GM23338 (cell line): ENCODE data around the gene MAD1L1. TPM values are rescaled to one million over a fixed set of nuclear protein-coding genes. Genes with fewer than 3 reads are reported as not detected.

Experiments
- ATAC-seq: fragments of 200-7000 bp; cut with Tn5 transposase; 3 replicates; pipeline ENCODE4 v1.9.1; 2020
- DNase-seq: peaks from one replicate; pipeline ENCODE4 v3.0.0-alpha.2; 2015; ENCODE audit warnings: low spot score
- H2AFZ ChIP-seq: fragments of 200-600 bp; sonication (generic); 2 replicates; pipeline ENCODE4 v1.8.0; 2016; ENCODE audit warnings: antibody characterized with exemption, mild to moderate bottlenecking, moderate library complexity
- H3F3A ChIP-seq: fragments of 200-600 bp; sonication (generic); replicated peaks from 2 replicates; pipeline ENCODE4 v1.8.0; 2017; ENCODE audit warnings: antibody characterized with exemption, mixed run types, low read depth
- H3K27ac ChIP-seq: fragments of 200-600 bp; sonication (generic); 2 replicates; pipeline ENCODE4 v1.6.1; 2016; ENCODE audit warnings: low read depth
- H3K27me3 ChIP-seq: fragments of 200-600 bp; sonication (generic); 2 replicates; pipeline ENCODE4 v1.8.0; 2016; ENCODE audit warnings: mild to moderate bottlenecking, mixed run types, moderate library complexity; ENCODE audit not compliant: insufficient read depth
- H3K36me3 ChIP-seq: fragments of 200-600 bp; sonication (generic); 2 replicates; pipeline ENCODE4 v1.8.0; 2016; ENCODE audit warnings: mild to moderate bottlenecking; ENCODE audit not compliant: insufficient read depth
- H3K4me1 ChIP-seq: fragments of 200-600 bp; sonication (generic); 2 replicates; pipeline ENCODE4 v1.8.0; 2016; ENCODE audit warnings: mild to moderate bottlenecking, moderate library complexity; ENCODE audit not compliant: insufficient read depth
- H3K4me2 ChIP-seq: fragments of 200-600 bp; sonication (generic); 2 replicates; pipeline ENCODE4 v1.7.1; 2017; ENCODE audit warnings: mixed run types
- H3K4me3 ChIP-seq: fragments of 200-600 bp; sonication (generic); 2 replicates; pipeline ENCODE4 v1.6.1; 2016; ENCODE audit warnings: mixed run types
- H3K79me2 ChIP-seq: fragments of 200-600 bp; sonication (generic); replicated peaks from 2 replicates; pipeline ENCODE4 v1.8.0; 2017; ENCODE audit warnings: mild to moderate bottlenecking; ENCODE audit not compliant: insufficient read depth
- H3K9me2 ChIP-seq: fragments of 200-600 bp; sonication (generic); 2 replicates; pipeline ENCODE4 v1.8.0; 2017; ENCODE audit not compliant: insufficient read depth
- H4K20me1 ChIP-seq: fragments of 200-600 bp; sonication (generic); replicated peaks from 2 replicates; pipeline ENCODE4 v1.8.0; 2017; ENCODE audit warnings: mild to moderate bottlenecking; ENCODE audit not compliant: insufficient read depth
- H3K27ac Mint-ChIP-seq: 2 replicates; pipeline ENCODE4 v1.8.0; 2020; ENCODE audit warnings: inconsistent platforms, mild to moderate bottlenecking, moderate library complexity, mixed read lengths
- H3K27me3 Mint-ChIP-seq: 3 replicates; pipeline ENCODE4 v1.8.0; 2022; ENCODE audit warnings: low read depth, mild to moderate bottlenecking, moderate library complexity, mixed read lengths, inconsistent platforms; ENCODE audit not compliant: insufficient read depth, poor library complexity
- H3K36me3 Mint-ChIP-seq: 3 replicates; pipeline ENCODE4 v1.8.0; 2021; ENCODE audit warnings: low read depth, mild to moderate bottlenecking, inconsistent platforms, moderate library complexity, mixed read lengths
- H3K4me1 Mint-ChIP-seq: 3 replicates; pipeline ENCODE4 v1.8.0; 2020; ENCODE audit warnings: mild to moderate bottlenecking, inconsistent platforms, mixed read lengths
- H3K4me3 Mint-ChIP-seq: 3 replicates; pipeline ENCODE4 v1.8.0; 2021; ENCODE audit warnings: moderate library complexity, mild to moderate bottlenecking, inconsistent platforms, mixed read lengths
- H3K9me3 Mint-ChIP-seq: 3 replicates; pipeline ENCODE4 v1.8.0; 2020; ENCODE audit warnings: moderate library complexity, mild to moderate bottlenecking, inconsistent platforms, mixed read lengths
- NANOG ChIP-seq: IDR thresholded peaks from 2 replicates; pipeline ENCODE4 v1.6.1; 2016; ENCODE audit warnings: antibody characterized with exemption, borderline replicate concordance
- POLR2AphosphoS5 ChIP-seq: IDR thresholded peaks from 2 replicates; pipeline ENCODE4 v1.6.1; 2016; ENCODE audit warnings: antibody characterized with exemption, low read depth
- STAT1 ChIP-seq: IDR thresholded peaks from one replicate; pipeline ENCODE4 v1.6.1; 2016; ENCODE audit warnings: antibody characterized with exemption; ENCODE audit not compliant: unreplicated experiment
- ZNF331 ChIP-seq: fragments of 250-450 bp; sonication (Bioruptor Pico); IDR thresholded peaks from 2 replicates; pipeline ENCODE4 v1.5.0; 2020; ENCODE audit warnings: low read depth, mild to moderate bottlenecking, moderate library complexity
- polyA plus RNA-seq: library from polyadenylated mRNA; unstranded; fragments of >200 nt; fragmentation: Nextera tagmentation; extraction: Ambion mirVana; gene quantifications from 2 replicates; pipeline ENCODE4 v1.2.1, GENCODE V29; 2016
- total RNA-seq: library from RNA; depleted of rRNA; stranded (reverse); fragments of >200 nt; shearing (Covaris generic); gene quantifications from 2 replicates; pipeline ENCODE4 v1.2.3, GENCODE V29; 2014
- TF ChIP-seq, protein P1 (sequence below): fragments of 250-450 bp; sonication (Bioruptor Pico); IDR thresholded peaks from 2 replicates; pipeline ENCODE4 v1.5.0; 2020; ENCODE audit warnings: mild to moderate bottlenecking, moderate library complexity
- TF ChIP-seq, protein P2 (sequence below), 2 experiments: fragments of 200-600 bp in 1 of 2; sonication (generic) in 1 of 2; conservative IDR thresholded peaks; 2 replicates each; pipeline versions ENCODE4 v1.5.1 to v1.6.1; 2016 to 2017; ENCODE audit warnings: antibody characterized with exemption in 2 of 2, low read depth in 2 of 2, mild to moderate bottlenecking in 2 of 2, moderate library complexity in 1 of 2

The MAD1L1 gene
- total and polyA plus RNA-seq, 2 experiments from 2014 or later = 40.3 to 59.3 TPM

DNA sequence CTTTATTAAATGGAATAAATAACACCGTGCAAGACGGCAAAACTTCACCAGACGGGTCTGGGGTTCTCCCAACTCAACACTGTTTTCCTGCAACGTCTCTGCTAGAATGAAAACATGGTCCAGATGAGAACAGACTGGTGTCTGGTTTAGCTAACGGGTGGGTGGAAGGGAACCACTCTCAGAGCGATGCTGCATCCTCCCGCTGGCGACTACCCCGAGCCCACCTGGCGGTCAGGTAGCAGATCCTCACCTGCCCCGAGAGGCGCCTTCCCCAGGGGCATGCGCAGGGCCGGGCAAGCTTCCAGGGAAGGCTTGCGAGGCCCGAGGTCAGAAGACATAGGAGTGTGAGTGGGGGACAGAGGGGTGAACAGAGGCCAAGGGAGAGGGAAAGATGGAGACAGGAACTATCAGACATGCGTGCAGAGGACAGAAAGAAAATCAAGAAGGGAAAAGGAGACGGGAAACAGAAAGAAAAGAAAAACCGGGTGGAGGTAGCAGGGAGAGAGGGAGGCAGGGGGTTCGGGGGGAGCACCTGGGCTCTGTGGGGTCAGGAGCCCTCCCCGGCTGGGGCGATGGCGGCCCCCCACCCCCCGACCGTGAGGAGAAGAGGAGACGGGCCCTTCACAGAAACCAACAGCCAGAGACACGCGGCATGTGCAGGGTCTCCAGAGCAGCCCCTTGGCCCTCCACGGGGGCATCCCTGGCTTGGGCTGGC lies 222.0 kb downstream of the MAD1L1 start (continued):
- TF ChIP-seq, protein P1, sequence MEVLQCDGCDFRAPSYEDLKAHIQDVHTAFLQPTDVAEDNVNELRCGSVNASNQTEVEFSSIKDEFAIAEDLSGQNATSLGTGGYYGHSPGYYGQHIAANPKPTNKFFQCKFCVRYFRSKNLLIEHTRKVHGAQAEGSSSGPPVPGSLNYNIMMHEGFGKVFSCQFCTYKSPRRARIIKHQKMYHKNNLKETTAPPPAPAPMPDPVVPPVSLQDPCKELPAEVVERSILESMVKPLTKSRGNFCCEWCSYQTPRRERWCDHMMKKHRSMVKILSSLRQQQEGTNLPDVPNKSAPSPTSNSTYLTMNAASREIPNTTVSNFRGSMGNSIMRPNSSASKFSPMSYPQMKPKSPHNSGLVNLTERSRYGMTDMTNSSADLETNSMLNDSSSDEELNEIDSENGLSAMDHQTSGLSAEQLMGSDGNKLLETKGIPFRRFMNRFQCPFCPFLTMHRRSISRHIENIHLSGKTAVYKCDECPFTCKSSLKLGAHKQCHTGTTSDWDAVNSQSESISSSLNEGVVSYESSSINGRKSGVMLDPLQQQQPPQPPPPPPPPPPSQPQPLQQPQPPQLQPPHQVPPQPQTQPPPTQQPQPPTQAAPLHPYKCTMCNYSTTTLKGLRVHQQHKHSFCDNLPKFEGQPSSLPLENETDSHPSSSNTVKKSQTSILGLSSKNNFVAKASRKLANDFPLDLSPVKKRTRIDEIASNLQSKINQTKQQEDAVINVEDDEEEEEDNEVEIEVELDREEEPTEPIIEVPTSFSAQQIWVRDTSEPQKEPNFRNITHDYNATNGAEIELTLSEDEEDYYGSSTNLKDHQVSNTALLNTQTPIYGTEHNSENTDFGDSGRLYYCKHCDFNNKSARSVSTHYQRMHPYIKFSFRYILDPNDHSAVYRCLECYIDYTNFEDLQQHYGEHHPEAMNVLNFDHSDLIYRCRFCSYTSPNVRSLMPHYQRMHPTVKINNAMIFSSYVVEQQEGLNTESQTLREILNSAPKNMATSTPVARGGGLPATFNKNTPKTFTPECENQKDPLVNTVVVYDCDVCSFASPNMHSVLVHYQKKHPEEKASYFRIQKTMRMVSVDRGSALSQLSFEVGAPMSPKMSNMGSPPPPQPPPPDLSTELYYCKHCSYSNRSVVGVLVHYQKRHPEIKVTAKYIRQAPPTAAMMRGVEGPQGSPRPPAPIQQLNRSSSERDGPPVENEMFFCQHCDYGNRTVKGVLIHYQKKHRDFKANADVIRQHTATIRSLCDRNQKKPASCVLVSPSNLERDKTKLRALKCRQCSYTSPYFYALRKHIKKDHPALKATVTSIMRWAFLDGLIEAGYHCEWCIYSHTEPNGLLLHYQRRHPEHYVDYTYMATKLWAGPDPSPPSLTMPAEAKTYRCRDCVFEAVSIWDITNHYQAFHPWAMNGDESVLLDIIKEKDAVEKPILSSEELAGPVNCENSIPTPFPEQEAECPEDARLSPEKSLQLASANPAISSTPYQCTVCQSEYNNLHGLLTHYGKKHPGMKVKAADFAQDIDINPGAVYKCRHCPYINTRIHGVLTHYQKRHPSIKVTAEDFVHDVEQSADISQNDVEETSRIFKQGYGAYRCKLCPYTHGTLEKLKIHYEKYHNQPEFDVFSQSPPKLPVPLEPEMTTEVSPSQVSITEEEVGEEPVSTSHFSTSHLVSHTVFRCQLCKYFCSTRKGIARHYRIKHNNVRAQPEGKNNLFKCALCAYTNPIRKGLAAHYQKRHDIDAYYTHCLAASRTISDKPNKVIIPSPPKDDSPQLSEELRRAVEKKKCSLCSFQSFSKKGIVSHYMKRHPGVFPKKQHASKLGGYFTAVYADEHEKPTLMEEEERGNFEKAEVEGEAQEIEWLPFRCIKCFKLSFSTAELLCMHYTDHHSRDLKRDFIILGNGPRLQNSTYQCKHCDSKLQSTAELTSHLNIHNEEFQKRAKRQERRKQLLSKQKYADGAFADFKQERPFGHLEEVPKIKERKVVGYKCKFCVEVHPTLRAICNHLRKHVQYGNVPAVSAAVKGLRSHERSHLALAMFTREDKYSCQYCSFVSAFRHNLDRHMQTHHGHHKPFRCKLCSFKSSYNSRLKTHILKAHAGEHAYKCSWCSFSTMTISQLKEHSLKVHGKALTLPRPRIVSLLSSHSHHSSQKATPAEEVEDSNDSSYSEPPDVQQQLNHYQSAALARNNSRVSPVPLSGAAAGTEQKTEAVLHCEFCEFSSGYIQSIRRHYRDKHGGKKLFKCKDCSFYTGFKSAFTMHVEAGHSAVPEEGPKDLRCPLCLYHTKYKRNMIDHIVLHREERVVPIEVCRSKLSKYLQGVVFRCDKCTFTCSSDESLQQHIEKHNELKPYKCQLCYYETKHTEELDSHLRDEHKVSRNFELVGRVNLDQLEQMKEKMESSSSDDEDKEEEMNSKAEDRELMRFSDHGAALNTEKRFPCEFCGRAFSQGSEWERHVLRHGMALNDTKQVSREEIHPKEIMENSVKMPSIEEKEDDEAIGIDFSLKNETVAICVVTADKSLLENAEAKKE (CRISPR knock-in tag) = no peak
- TF ChIP-seq POLR2AphosphoS5 = no peak

DNA sequence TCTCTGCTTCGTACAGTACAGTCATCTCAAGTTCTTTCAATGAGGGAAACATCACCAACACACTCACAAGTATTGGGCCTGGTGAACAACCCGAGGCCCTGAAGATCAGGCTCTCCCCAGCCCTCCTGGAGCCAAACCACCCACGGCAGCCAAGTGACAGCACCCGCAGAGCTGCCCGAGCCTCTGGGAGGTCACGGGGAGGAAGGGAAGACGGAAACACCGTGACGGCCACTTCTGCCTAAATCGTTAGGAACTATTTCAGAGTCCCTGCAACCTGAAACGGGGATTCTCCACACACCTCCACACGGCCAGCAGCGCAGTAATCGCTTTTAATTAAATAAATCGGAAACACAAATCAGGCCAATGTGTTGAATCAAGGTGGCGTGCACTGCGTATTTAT lies 222.6 kb downstream of the MAD1L1 start:
- no peaks in the 10 kb centered on the region for H3F3A ChIP-seq
- H3K9me2 ChIP-seq = no peaks in the 10 kb centered on the region
- no peak overlapping the region for H2AFZ ChIP-seq
- H3K4me3 ChIP-seq = no peak overlapping the region
- H4K20me1 ChIP-seq = 0 out of 2 replicates have a peak, but pooled peaks cover 5% of the 10 kb centered on the region
- Mint-ChIP-seq H3K4me1 (no peaks in the 10 kb centered on the region; the same call in 2 of the 3 replicates), H3K27me3 (peaks cover 10% of the 10 kb centered on the region), H3K27ac (peak overlapping the region; percentile 62; the same call in 1 of the 2 replicates), H3K4me3 (no peak overlapping the region), H3K36me3 (peaks cover 3% of the 10 kb centered on the region), H3K9me3 (no peaks in the 10 kb centered on the region)
- H3K4me1 ChIP-seq = no peaks in the 10 kb centered on the region
- no peak for DNase-seq
- H3K27me3 ChIP-seq = no peaks in the 10 kb centered on the region
- 0 out of 2 replicates have a peak, but pooled peaks cover 2% of the 10 kb centered on the region for H3K79me2 ChIP-seq
- no peak overlapping the region for H3K27ac ChIP-seq
- ATAC-seq = no peak
- no peaks in the 10 kb centered on the region; the same call in 1 of the 2 replicates for H3K36me3 ChIP-seq
- no peak overlapping the region for H3K4me2 ChIP-seq
- TF ChIP-seq POLR2AphosphoS5 (no peak), NANOG (no peak), ZNF331 (no peak), STAT1 (no peak)
- TF ChIP-seq, protein P1 (CRISPR knock-in tag) = no peak
- TF ChIP-seq, protein P2, sequence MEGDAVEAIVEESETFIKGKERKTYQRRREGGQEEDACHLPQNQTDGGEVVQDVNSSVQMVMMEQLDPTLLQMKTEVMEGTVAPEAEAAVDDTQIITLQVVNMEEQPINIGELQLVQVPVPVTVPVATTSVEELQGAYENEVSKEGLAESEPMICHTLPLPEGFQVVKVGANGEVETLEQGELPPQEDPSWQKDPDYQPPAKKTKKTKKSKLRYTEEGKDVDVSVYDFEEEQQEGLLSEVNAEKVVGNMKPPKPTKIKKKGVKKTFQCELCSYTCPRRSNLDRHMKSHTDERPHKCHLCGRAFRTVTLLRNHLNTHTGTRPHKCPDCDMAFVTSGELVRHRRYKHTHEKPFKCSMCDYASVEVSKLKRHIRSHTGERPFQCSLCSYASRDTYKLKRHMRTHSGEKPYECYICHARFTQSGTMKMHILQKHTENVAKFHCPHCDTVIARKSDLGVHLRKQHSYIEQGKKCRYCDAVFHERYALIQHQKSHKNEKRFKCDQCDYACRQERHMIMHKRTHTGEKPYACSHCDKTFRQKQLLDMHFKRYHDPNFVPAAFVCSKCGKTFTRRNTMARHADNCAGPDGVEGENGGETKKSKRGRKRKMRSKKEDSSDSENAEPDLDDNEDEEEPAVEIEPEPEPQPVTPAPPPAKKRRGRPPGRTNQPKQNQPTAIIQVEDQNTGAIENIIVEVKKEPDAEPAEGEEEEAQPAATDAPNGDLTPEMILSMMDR (conservative IDR thresholded peaks at IDR 0.05; ENCODE audit: low read depth in 2 of 2) = no peak
